COLO668 (cell line): ENCODE measurements around the gene ATCAY.
"Not testable (repeated sequence)": the region's sequence is repeated elsewhere in the genome, so short reads cannot be mapped to it uniquely, and the experiment has no call there.

Experiments used
- DNase-seq: peaks from one replicate; lab custom pipeline; 2025; ENCODE audit not compliant: unreplicated experiment; lab: John Stamatoyannopoulos, UW

The ATCAY gene

DNA sequence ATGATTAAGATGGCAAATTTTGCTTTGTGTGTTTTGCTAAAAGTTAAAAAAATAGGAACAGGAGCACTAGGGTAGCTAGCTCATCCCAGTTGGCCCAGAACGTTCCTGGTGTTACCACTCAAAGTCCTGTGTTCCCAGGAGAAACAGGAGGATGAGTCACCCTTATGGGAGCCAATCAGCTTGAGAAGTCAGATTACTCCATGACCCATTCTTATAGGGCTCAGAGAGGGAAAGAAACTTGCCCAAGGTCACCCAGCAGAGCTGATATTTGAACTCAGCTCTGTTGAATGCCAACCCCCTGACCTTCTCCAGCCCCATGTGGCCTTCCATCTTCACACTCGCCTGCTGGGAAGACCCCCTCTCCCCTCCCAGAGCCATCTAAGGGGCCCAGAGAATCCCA is 65.4 kb downstream of the ATCAY start:
- DNase-seq = no peak

DNA sequence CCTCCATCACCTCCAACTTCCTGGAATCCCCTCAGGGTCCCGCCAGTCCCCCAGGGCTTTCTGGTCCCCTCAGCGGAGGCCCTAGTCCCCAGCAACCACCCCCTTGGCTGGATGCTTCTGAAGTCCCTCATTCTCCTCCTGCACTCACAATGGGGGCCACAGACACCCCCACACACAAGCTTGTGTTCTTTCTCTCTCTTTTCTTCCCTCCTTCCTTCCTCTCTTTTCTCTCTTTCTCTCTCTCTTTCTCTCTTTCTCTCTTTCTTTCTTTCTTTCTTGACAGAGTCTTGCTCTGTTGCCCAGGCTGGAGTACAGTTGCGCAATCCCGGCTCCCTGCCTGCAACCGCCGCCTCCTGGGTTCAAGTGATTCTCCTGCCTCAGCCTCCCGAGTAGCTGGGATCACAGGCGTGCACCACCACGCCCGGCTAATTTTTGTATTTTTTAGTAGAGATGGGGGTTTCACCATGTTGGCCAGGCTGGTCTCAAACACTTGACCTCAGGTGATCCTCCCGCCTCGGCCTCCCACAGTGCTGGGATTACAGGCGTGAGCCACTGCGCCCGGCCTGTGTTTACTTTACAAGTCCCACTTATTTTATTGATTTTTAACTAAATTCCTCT is 66.9 kb downstream of the ATCAY start:
- DNase-seq = not testable (repeated sequence)

DNA sequence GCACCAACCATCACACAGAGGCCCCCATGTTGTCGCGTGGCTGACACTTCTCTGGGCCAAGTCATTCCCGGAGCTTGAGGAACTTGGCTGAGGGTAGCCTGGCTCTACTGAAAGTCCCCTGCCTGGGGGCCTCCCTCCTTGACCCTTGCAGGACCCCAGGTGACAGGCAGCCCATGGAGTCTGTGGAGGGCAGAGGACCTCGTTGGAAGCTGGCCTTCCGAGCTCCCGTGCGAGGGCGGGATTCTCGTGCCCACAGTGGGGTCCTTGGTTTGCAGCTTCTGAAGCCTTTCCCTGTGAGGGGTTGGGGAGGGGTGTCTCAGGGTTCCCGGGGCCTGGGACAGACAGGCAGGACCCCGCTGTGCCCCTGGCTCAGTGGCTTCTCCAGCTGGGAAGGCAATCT is 68.8 kb downstream of the ATCAY start:
- no peak for DNase-seq

DNA sequence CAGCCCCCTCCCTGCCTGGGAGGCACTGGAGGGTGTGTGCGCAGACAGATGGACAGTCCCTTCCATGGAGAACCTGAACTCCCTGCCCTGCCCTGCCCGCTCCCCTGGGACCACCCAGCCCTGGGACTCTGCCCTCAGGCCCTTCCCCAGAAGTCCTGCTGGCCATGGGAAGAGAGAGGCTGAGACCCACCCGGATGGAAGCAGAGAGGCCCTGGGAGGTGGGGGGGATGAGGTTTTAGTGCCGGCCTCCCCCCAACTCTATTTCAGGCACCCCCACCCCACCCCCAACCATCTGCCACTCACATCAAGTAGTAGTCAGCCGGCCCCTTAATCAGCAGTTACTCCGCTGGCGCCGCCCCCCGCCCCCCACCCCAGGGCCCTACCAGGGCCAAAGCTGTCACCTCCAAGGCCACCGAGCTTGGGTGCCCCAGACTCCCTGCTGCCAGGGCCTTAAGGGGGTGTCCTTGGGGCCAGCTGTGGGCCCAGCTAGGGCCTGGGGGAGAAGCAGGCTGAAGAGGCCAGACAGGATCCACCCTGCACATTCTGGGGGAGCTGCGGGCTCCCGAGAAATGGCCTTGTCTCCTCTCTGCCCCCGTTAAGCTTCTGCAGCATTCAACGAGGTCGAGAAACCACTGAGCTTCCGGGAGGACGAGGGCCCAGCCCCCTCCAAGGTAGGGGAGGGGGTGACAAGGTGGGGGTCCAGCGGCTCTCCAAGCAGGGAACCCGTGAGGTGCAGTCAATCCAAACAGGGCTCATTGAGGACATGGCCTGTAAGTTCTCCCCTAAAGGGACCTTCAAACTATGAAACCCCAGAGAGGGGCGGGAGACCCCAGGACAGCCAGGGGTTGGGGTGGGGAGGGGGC is 69.7 kb downstream of the ATCAY start:
- DNase-seq = no peak

DNA sequence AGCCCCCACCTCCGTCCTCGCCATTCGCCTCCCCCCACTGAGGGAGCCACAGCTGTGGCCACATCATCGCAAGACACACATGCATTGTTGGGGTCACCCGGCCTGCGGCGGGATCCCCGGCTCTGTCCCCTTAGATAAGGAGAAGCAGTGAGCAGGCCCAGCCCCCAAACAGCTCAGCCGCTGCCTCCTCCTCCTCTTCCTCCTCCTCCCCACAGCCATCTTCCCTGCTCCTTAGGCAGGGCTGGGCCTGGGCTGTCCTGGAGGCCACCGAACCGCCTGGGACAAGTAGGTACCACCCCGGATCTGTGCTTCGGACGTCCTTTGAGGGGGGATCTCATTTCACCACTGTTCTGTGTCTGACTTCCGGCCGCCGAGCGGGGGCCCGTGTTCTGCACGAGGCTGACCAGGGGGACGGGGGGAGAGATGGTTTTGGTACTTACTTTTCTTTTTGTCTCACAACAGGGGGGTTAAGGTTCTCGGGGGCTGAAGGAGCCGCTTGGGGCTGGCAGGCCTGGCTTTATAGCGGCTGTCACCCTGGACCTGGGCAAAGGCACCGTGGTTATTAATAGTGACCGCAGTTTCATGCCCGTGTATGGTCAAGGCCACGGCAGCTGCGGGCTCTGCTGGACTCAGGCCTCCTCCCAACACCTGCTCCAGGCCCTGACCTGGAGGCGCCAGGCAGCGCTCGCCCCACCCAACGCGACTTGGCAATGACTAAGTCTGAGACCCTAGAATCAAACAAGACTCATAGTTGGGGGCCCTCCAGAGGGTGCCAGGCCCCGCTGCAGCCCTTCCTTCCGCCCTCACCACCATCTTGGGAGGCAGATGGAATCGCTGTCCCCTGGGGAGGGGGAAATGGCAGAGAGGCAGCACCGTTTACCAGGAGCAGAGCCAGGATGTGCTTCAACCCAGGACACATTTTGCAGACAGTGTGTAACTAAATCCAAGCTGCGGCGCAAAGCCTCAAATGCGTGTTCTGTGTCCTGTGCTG is 70.7 kb downstream of the ATCAY start:
- no peak for DNase-seq

DNA sequence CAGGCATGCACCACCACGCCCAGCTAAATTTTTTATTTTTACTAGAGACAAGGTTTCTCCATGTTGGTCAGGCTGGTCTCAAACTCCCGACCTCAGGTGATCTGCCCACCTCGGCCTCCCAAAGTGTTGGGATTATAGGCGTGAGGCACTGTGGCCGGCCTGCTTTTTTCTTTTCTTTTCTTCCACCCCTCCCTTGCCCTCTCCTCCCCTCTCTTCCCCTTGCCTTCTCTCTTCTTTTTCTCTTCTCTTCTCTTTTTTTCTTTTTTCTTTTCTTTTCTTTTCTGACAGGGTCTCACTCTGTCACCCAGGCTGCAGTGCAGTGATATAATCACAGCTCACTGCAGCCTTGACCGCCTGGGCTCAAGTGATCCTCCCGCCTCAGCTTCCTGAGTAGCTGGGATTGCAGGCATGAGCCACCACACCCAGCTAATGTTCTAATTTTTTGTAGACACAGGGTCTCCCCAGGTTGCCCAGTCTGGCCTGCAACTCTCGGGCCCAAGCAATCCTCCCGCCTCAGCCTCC is 72.3 kb downstream of the ATCAY start:
- not testable (repeated sequence) for DNase-seq

DNA sequence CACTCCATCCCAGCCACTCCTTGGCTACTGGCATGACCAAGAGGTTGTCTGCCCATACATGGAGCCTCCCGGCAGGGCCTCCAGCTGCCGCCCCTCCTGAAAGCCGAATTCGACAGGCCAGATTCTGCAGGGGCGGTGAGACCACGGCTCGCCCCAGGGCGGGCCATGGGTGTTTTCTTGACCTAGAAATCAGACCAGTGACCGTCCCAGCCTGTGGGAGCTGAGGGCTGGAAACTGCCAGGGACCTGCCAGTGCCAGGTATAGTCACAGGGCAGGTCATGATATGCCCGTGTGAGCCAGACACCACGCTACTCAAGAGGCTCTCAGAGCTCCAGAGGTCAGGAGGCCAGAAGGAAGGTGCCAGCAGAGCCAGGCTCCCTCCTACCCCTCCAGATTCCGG is 73.6 kb downstream of the ATCAY start:
- DNase-seq = no peak

DNA sequence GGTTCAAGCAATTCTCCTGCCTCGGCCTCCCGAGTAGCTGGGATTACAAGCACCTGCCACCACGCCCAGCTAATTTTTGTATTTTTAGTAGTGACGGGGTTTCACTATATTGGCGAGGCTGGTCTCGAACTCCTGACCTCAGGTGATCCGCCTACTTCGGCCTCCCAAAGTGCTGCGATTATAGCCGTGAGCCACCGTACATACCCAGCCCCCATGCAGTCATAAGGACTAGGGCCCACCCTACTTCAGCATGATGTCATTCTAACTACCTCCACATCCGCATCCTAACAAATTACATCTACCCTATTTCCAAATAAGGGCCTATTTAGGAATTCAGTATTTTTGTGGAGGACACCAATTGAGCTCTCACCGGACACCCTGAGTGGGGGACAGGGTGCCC is 74.8 kb downstream of the ATCAY start:
- not testable (repeated sequence) for DNase-seq

DNA sequence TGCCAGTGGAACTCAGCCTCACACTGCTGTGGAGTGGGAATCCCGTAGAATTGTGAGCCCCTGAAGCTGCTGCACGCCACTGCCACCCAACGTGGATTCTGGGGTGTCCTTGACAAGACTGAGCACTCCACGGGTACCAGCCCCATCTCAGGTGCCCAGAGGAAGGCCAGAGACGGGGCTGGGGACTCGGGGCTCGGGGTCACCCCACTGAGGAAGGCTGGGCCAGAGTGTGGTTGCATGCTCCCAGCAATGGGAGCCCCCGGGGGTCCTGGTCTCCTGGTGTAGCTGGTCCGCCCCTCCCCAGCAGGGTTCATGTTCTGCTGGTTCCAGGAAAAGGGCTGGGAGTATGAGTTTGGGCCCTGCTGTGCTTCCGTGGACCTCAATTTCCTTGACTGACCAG is 75.2 kb downstream of the ATCAY start:
- DNase-seq = no peak

DNA sequence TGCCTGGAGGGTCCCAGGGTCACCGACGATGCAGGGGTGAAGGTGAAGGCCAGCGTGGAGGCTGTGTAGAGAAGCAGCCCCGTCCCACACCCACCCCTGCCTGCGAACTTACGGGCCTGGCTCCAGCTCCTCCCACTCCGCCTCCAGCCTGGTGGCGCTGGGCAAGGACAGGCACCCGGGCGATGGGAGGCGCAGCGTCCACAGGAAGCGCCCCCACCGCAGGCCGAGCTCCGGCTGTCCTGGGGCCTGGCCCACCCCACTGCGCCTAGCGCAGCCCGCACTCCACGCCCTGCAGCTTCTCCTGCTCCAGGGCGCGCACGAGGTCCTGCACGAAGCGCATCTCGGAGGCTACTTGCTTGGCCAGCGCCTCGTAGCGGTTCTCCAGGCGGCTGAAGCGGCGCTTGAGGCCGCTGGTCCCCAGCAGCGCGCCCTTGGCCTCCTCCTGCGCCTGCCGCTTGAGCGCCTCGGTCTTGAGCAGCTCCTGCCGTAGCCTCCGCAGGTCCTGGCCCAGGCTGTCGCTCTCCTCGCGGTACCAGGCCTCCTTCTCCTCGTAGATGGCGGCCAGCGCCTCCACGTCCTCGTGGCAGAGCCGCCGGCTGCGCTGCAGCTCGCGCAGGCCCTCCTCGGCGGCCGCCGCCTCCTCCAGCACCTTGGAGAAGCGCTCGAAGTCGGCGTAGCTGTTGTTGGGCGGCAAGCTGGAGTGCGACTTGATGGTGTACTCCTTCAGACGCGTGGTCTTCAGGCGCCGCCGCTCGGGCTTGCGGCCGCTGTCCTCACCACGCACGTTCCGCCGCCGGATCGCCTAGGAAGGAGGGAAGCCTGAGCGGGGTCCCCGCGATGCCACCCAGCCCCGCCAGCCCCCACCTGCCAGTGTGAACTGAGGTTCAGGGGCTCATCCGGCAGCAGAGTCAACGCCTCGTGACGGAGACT is 78.6 kb downstream of the ATCAY start:
- DNase-seq = no peak

DNA sequence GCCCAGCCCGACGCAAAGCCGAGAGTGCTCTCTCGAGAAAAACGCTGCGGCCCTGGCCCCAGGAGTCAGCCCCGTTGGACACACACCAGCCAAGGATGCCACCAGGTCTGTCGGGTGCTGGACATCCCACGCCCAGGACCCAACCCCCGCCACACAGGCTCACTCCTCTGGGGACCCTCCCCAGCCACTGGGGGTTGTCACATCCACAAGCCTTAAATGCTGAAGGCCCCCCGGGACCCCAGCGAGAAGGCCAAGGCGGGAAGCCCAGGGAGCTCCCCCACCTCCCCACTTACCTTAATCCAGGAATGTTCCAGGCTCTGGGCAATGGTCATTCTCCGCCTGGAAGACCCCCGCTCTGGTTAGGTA is 79.3 kb downstream of the ATCAY start:
- DNase-seq = no peak

DNA sequence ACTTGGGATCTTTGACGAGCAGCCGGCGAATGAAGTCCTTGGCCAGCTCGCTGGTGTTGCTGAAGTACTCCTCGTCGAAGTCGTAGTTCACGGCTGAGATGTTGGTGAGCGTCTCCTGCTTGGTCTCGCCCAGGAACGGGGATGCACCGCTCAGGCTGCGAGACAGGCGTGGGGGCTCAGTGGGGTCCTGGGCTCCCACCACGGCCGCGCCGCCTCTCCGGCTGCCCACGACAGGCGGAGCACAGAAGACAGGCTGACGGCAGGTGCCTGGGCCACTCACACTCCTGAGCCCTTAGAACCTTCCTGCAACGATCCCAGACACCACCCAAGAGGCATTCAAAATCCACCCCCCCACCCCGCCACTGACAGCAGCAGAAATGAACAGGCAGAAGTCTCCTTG is 80.5 kb downstream of the ATCAY start:
- DNase-seq = no peak

DNA sequence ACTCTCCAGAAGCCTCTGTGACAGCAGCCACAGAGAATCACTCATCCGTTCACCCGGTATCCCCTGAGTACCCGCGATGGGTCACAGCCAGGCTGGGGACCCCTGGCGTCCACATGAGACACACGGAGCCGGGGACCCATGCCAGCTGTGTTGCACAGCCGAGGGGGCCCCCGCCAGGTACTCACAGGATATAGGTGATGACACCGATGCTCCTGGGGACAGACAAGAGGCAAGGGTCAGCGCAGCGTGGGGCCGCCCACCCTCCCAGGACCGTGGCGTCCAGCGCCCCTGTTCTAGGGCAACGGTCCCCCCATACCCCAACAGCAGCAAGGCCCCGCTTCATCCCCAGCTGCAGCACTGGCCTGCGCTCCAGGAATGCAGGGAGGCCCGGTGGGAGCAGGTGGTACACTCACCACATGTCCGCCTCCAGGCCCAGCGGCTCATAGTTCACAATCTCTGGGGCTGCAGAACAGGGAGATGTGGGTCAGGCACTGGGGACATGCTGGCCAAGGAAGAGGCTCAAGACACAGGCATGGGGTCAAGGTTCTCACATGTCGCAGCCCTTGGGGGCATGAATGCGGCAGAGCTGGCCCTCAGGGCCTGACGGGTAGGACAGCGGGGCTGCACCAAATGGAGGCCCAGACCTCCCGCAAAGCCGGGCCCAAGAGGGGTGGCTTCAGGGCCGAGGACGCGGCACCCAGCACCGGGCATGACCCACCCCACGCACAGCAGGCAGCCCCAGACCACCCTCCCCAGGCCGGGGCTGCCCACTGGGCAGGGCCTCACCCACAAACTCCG is 83.2 kb downstream of the ATCAY start:
- DNase-seq = no peak

DNA sequence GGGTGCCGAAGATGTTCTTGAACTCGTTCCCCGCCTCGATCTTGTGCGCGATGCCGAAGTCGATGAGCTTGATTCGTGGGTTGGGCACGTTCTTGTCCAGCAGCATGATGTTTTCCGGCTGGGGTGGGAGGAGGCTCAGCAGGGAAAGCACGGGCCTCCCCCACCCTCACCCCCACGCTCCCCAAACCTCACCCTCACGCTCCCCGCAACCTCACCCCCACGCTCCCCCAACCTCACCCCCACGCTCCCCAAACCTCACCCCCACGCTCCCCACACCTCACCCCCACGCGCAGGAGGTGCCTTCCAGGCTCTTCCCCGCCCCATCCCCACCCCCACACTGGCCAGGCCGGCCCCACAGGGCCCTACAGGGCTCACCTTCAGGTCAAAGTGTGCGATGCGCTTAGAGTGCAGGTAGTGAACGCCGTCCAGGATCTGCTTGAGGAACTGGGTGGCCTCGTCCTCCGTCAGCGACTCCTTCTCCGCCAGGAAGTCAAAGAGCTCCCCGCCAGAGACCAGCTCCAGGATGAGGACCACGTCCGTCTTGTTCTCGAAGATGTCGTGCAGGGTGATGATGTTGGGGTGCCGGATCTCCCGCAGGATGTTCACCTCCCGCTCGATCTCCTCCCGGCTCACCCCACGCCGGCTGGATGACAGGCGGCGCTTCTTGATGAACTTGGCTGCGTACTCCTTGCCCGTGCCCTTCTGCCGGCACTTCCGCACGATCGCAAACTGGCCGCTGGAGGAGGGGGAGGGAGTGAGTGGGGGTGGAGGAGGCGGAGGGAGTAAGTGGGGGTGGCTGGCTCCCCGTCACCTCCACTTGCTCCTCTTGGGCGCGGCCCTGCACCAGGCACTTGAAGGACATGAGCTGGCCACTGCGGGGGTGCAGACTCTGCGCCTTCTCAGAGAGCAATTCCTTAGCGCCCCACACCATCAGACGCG is 84.0 kb downstream of the ATCAY start:
- DNase-seq = no peak

DNA sequence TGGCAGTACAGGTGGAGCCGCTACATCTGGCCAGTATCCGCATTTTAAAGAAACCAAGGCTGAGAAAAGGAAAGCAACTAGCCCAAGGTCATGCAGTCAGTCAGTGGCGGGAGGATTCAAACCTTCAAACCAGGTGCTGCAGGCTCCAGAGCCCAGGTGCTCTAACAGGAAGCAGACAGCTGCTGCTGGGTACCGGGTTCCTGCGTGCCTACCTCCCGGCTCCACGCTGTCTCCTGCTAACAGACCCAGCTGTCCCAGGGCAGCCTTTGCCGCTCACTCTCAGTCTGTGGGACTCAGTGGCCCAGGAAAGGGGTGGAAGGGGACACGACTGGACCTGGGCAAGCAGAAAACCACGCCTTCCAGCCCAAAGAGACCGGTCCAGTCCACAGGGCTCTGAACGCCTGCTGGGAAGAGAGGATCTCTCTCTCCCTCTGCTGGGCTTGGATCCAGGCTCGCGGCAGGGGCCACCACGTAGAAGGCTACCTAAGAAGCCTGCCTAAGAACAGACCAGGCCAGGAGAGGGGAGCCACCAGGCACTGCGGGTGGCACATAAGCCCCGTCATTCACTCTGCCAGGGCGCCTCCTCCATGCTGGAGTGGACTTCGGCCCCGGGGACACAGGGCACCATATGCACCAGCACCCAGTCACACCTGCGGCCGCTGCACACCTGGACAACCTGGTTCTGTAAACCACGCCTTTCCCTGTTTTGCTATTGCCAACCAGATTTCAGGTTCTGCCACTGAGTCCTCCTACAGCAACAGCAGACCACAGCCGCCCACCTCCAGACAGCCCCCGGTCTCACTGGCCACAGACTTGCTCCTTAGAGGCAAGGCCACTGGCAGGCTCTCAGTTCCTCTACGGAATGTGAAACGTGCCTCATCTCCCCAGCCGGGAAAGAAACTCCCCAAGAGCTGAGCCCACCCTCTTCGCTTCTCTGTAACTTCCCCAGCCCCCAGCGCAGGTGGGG is 85.8 kb downstream of the ATCAY start:
- DNase-seq = peak; percentile 93

DNA sequence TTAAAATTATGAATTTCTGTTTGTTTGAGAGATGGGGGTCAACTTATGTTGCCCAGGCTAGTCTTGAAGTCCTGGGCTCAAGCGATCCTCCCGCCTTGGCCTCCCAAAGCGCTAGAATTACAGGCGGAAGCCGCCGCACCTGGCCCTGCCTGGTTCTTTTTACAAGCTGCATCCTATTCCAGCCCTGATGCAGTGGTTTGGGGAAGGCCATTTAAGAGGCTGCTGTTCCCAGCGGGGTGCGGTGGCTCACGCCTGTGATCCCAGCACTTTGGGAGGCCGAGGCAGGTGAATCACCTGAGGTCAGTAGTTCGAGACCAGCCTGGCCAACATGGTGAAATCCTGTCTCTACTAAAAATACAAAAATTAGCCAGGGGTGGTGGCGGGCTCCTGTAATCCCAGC is 87.5 kb downstream of the ATCAY start:
- not testable (repeated sequence) for DNase-seq
